Activated CD8-positive, alpha-beta T cell treated with anti-CD3 and anti-CD28 coated beads, Interleukin-2, amount 10 ng/mL, durations not matched to agents 7 days and 5 days (primary cell): ENCODE data around the gene PLXDC2. TPM values are rescaled to one million over a fixed set of nuclear protein-coding genes. Genes with fewer than 3 reads are reported as not detected.

Experiments
- ATAC-seq: fragments of 150-1000 bp; cut with Tn5 transposase; one replicate; pipeline ENCODE4 v1.10.0; 2021; ENCODE audit warnings: moderate library complexity
- CTCF ChIA-PET: fragments of 350-600 bp; sonication (Branson Sonifier 250); formaldehyde crosslinking; loops from one replicate; lab custom pipeline; 2021; ENCODE audit warnings: antibody characterized with exemption; lab: Charles Lee
- POLR2A ChIA-PET: fragments of 350-600 bp; sonication (Branson Sonifier 250); formaldehyde crosslinking; loops from one replicate; lab custom pipeline; 2021; ENCODE audit warnings: antibody characterized with exemption; lab: Charles Lee
- DNase-seq: peaks from one replicate; pipeline ENCODE4 v3.0.0-alpha.2; 2020
- H3K27ac Mint-ChIP-seq: one replicate; pipeline ENCODE4 v1.8.0; 2021; ENCODE audit warnings: mild to moderate bottlenecking, mixed read lengths
- H3K27me3 Mint-ChIP-seq: one replicate; pipeline ENCODE4 v1.8.0; 2021; ENCODE audit warnings: low read depth, mixed read lengths
- H3K36me3 Mint-ChIP-seq: one replicate; pipeline ENCODE4 v1.8.0; 2021; ENCODE audit warnings: low read depth, mixed read lengths
- H3K4me1 Mint-ChIP-seq: one replicate; pipeline ENCODE4 v1.8.0; 2021; ENCODE audit warnings: low read depth, mixed read lengths
- H3K4me3 Mint-ChIP-seq: one replicate; pipeline ENCODE4 v1.8.0; 2021; ENCODE audit warnings: mild to moderate bottlenecking, mixed read lengths
- H3K9me3 Mint-ChIP-seq: one replicate; pipeline ENCODE4 v1.8.0; 2022; ENCODE audit warnings: mixed read lengths; ENCODE audit not compliant: insufficient read depth
- total RNA-seq, 2 experiments: library from RNA; stranded (reverse); gene quantifications; one replicate each; pipeline ENCODE4 v1.2.3, GENCODE V29; 2021

PLXDC2 gene
- total RNA-seq, 2 experiments from 2014 or later, result 0.05 TPM; not detected in 1

GRCh38 chr10:19789607-19790006 lies 26.6 kb upstream of the PLXDC2 start:
- ATAC-seq (no peak), DNase-seq (no peak)
- Mint-ChIP-seq H3K4me3 (no peak overlapping the region), H3K9me3 (no peaks in the 10 kb centered on the region), H3K36me3 (no peaks in the 10 kb centered on the region), H3K27me3 (no peaks in the 10 kb centered on the region), H3K27ac (no peak overlapping the region), H3K4me1 (no peaks in the 10 kb centered on the region)
- ChIA-PET CTCF (no interaction called here), POLR2A (no interaction called here)

- Mint-ChIP-seq H3K27me3 (no peaks in the 10 kb centered on the region), H3K27ac (no peak overlapping the region), H3K4me1 (no peaks in the 10 kb centered on the region), H3K36me3 (no peaks in the 10 kb centered on the region), H3K4me3 (no peak overlapping the region), H3K9me3 (no peaks in the 10 kb centered on the region)
- ATAC-seq (no peak), DNase-seq (no peak)
- ChIA-PET CTCF (no interaction called here), POLR2A (no interaction called here)
These were observed 25.2 kb upstream of the PLXDC2 start for GRCh38 chr10:19791032-19791431.

DNA sequence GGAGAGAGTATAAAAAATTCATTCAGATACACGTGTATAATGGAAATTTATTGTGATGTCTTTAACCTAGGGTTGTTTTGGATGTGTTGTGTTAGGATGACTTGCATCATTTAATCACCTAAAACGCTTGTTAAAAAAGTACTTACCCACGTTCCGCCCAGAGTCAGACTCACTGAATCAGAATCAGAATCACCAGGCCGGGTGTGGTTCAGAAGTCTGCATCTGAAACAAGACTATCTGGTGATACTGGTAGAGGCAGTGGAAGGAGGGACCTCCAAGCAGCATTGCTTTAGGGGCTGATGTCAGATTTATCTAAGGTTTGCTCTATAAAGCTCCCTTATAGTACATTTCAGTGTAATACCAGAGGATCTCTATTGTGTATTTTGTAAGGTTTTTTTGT lies 20.5 kb upstream of the PLXDC2 start:
- no peak overlapping the region for H3K4me3 Mint-ChIP-seq
- H3K27me3 Mint-ChIP-seq, result no peaks in the 10 kb centered on the region
- ATAC-seq, result no peak
- no peaks in the 10 kb centered on the region for H3K4me1 Mint-ChIP-seq
- ChIA-PET POLR2A (no interaction called here), CTCF (no interaction called here)
- no peak for DNase-seq
- peaks cover 4% of the 10 kb centered on the region for H3K9me3 Mint-ChIP-seq
- no peak overlapping the region for H3K27ac Mint-ChIP-seq
- no peaks in the 10 kb centered on the region for H3K36me3 Mint-ChIP-seq

DNA sequence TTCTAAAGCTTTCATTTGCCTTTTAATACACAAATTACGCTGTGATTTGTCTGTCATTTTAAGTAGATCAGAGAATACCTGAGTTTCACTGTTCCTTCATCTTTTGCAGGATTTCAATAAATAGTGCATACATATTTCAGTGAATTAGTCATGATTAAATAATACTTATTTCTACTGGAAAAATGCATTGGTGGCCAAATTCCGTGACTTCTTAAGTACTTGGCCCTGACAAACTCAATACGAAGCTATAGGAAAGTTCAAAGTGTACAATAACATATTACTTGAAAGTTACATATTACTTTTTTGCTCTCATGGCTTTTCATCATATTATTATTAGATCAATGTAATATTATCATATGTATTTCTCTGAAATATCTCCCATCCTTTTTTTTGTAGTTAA lies 16.1 kb upstream of the PLXDC2 start:
- ATAC-seq (no peak), DNase-seq (no peak)
- POLR2A ChIA-PET, result no interaction called here
- H3K27ac Mint-ChIP-seq, result no peak overlapping the region
- H3K36me3 Mint-ChIP-seq, result no peaks in the 10 kb centered on the region
- no peaks in the 10 kb centered on the region for H3K4me1 Mint-ChIP-seq
- H3K27me3 Mint-ChIP-seq, result no peaks in the 10 kb centered on the region
- CTCF ChIA-PET, result no interaction called here
- no peak overlapping the region for H3K4me3 Mint-ChIP-seq
- H3K9me3 Mint-ChIP-seq, result peaks cover 4% of the 10 kb centered on the region

GRCh38 chr10:19801369-19801768 lies 14.9 kb upstream of the PLXDC2 start:
- no peak overlapping the region for H3K27ac Mint-ChIP-seq
- ChIA-PET POLR2A (no interaction called here), CTCF (no interaction called here)
- H3K27me3 Mint-ChIP-seq, result no peaks in the 10 kb centered on the region
- H3K4me1 Mint-ChIP-seq, result no peaks in the 10 kb centered on the region
- no peak overlapping the region for H3K4me3 Mint-ChIP-seq
- peaks cover 4% of the 10 kb centered on the region for H3K9me3 Mint-ChIP-seq
- ATAC-seq (no peak), DNase-seq (no peak)
- H3K36me3 Mint-ChIP-seq, result no peaks in the 10 kb centered on the region

GRCh38 chr10:19803676-19804075 lies 12.6 kb upstream of the PLXDC2 start:
- H3K4me1 Mint-ChIP-seq, result no peaks in the 10 kb centered on the region
- H3K27me3 Mint-ChIP-seq, result no peaks in the 10 kb centered on the region
- ChIA-PET CTCF (no interaction called here), POLR2A (no interaction called here)
- no peak for ATAC-seq
- no peaks in the 10 kb centered on the region for H3K36me3 Mint-ChIP-seq
- DNase-seq, result no peak
- H3K9me3 Mint-ChIP-seq, result peaks cover 4% of the 10 kb centered on the region
- H3K27ac Mint-ChIP-seq, result no peak overlapping the region
- H3K4me3 Mint-ChIP-seq, result no peak overlapping the region

DNA sequence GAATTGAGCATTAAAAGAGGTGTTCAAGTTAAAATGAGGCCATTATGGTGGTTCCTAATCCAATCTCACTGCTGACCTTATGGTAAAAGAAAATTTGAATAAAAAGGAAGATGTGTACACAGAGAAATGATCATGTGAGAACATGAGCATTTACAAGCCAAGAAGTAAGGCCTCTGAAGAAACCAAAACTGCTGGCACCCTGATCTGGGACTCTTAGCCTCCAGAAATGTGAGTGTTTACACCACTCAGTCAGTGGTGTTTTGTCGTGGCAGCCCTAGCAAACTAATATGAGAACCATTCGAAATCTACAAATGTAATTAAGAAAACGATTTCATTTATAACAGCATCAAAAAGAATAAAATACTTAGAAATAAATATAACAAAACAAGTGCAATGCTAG lies 6.8 kb upstream of the PLXDC2 start:
- ChIA-PET POLR2A (no interaction called here), CTCF (no interaction called here)
- Mint-ChIP-seq H3K27me3 (peaks cover 9% of the 10 kb centered on the region), H3K27ac (no peak overlapping the region), H3K4me1 (no peaks in the 10 kb centered on the region), H3K9me3 (peaks cover 4% of the 10 kb centered on the region), H3K4me3 (no peak overlapping the region), H3K36me3 (no peaks in the 10 kb centered on the region)
- DNase-seq (no peak), ATAC-seq (no peak)

DNA sequence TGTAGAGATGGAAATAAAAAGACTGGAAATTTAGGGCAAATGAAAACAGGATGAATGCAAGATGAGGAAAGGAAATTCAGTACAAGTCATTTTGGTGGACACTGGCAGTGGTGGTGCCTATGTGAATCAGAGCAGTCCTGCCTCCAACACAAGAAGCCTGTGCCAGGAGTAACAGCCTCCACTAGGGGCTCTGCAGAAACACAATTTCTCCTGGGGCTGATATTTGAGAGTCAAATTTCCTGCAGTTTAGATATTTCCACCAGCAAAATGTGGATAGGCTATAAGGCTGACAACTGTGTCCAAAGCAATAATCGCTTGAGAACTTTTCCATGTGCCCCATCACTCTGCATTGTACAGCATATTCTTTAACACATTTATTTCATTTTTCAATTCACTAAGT lies 4.7 kb upstream of the PLXDC2 start:
- Mint-ChIP-seq H3K4me1 (no peaks in the 10 kb centered on the region), H3K9me3 (peaks cover 4% of the 10 kb centered on the region), H3K27me3 (peaks cover 18% of the 10 kb centered on the region), H3K27ac (no peak overlapping the region), H3K4me3 (no peak overlapping the region), H3K36me3 (no peaks in the 10 kb centered on the region)
- ChIA-PET CTCF (no interaction called here), POLR2A (no interaction called here)
- DNase-seq, result no peak
- ATAC-seq, result no peak

DNA sequence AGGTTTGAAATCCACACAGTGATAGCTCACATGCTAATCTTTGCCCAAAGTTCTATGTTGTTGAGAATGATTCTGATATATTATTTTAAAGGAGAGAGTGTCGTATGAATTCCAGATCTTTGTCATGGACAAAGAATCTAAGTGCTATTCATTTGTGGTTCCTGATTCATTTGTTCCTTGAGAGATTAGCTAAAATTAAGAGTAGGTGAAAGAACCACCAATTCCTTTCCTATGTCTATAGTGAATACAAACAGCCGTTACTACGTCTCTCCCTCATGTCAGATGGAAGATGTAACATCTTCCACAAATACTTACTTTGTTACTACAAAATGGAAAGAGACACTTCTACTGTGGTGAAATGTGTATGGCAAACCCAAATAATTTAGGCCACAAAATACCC lies 3.3 kb upstream of the PLXDC2 start:
- ATAC-seq, result no peak
- ChIA-PET POLR2A (no interaction called here), CTCF (no interaction called here)
- no peak overlapping the region for H3K4me3 Mint-ChIP-seq
- H3K27ac Mint-ChIP-seq, result no peak overlapping the region
- no peak for DNase-seq
- no peaks in the 10 kb centered on the region for H3K36me3 Mint-ChIP-seq
- peaks cover 4% of the 10 kb centered on the region for H3K9me3 Mint-ChIP-seq
- H3K4me1 Mint-ChIP-seq, result peaks cover 7% of the 10 kb centered on the region
- H3K27me3 Mint-ChIP-seq, result peaks cover 29% of the 10 kb centered on the region

GRCh38 chr10:19815036-19815730 lies 1.0 kb upstream of the PLXDC2 start:
- Mint-ChIP-seq H3K36me3 (no peaks in the 10 kb centered on the region), H3K27me3 (peaks cover 36% of the 10 kb centered on the region), H3K4me1 (peaks cover 7% of the 10 kb centered on the region), H3K27ac (no peak overlapping the region), H3K9me3 (no peaks in the 10 kb centered on the region), H3K4me3 (no peak overlapping the region)
- POLR2A ChIA-PET, result no interaction called here
- CTCF ChIA-PET, result no interaction called here
- DNase-seq, result no peak
- no peak for ATAC-seq

DNA sequence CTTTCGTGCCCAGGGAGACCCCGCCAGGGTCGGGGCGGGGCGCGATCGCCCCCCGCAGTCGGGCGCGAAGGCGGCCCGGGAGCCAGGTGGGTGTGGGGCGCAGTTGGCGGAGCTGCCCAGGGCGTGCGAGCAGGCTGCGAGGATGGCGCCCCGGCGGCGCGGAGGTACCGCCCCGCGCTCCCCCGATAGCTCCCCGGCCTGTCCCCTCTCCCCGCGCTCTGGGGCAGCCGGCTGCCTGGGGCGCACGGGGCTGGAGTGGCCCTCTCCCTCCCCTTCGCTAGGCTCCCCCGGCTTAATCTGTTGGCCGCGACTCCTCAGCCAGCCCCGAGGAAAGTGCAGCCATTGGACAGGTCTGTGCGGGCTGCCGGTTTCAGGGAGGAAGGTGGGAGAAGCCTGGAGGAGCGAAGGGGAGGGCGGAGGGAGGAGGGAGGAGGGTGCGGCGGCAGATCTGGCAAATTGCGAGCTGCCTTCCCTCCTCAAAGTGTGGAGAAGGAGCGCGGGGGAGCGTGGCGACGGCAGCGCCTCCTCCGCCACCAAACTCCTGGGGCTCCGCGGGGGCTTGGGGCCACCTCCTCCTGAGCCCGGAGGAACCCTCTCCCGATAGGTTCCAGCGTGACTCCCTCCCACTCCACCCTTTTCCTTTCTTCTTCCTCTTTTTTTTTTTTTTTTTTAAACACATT lies 361 bp upstream of the PLXDC2 start:
- ChIA-PET POLR2A (no interaction called here), CTCF (no interaction called here)
- H3K4me3 Mint-ChIP-seq, result peak overlapping the region; percentile 42
- H3K27me3 Mint-ChIP-seq, result peaks cover 36% of the 10 kb centered on the region
- no peak for DNase-seq
- ATAC-seq, result peak; percentile 42
- H3K9me3 Mint-ChIP-seq, result no peaks in the 10 kb centered on the region
- H3K4me1 Mint-ChIP-seq, result peaks cover 7% of the 10 kb centered on the region
- no peak overlapping the region for H3K27ac Mint-ChIP-seq
- H3K36me3 Mint-ChIP-seq, result no peaks in the 10 kb centered on the region

- Mint-ChIP-seq H3K4me3 (peak overlapping the region; percentile 42), H3K36me3 (no peaks in the 10 kb centered on the region), H3K27me3 (peaks cover 36% of the 10 kb centered on the region), H3K9me3 (no peaks in the 10 kb centered on the region), H3K27ac (no peak overlapping the region), H3K4me1 (peaks cover 7% of the 10 kb centered on the region)
- ATAC-seq (no peak), DNase-seq (no peak)
- ChIA-PET POLR2A (no interaction called here), CTCF (no interaction called here)
These were observed 1.1 kb downstream of the PLXDC2 start for GRCh38 chr10:19817231-19817933.
